GM18858 (cell line): Measurements from ENCODE around the gene ATP6V0D1.
"Not testable (repeated sequence)": the region's sequence is repeated elsewhere in the genome, so short reads cannot be mapped to it uniquely, and the experiment has no call there.

Experiments
- ATAC-seq: cut with Tn5 transposase; IDR thresholded peaks from one replicate; pipeline ENCODE4 v1.9.1; 2021; ENCODE audit not compliant: unreplicated experiment

Gene ATP6V0D1

DNA sequence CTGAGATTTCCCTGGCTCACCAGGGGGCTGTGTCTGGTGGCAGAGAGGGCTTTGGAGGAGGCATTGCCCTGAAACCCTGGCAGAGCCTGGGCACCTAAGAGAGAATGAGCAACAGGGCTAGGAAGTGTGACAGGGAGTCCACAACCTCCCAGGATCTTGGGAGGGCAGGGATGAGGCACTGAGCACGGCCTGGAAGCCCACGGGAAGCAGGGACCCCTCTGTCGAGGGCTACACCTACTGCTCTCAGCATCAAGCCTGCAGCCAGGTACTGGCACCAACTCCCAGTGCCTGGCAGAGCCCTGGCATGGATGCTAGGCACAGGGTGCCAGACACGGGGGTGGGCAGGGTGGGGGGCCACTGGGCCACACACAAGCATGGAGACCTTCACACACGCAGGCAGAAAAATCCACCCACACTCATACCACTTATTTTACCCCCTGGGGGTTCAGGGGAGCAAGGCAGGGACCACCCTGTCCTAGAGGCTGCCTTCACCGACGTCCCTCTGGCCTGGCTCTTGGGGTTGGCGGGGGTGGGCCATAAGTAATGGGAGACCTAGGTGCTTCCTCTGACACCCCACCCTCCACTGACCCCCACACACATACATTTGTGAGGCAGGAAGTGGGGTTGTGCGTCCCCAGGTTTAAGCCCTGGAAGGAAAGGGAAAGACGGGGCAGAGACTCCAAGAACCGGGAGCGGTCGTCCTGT, 51.0 kb downstream of the ATP6V0D1 start:
- no peak for ATAC-seq

DNA sequence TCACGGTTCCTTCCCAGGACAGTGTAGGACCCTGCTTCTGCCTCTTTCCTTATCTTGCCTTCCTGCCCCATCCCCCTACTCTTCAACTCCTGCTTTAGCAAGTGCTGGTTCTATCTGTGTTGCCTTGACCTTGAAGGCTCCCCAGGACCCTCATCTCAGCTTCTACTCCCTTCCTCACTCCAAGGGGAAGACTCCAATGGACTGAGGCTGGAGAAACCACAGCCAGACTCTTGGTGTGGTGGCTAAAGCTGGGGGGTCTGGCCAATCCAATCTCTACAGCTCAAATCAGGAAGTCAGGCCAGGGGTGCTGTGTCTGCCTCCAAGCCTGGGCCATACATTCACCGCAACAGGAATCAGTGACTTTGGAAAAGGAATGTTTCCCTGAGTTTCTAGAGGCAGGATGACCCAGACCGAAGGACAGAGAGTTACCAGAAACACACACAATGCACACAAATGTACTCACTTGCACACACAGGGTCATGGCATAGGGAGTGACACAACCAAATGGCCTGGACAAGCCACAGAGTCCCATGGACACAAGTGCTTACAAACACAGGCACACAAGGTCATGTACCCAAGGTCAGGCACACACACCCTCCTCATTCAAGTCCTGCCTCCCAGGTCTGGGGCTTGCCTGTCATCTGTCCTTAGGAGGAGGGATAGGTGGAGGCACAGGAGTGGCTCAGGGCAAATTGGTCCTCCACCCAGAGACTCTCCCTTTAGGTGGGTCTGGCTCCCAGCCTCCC, 51.7 kb downstream of the ATP6V0D1 start:
- no peak for ATAC-seq

DNA sequence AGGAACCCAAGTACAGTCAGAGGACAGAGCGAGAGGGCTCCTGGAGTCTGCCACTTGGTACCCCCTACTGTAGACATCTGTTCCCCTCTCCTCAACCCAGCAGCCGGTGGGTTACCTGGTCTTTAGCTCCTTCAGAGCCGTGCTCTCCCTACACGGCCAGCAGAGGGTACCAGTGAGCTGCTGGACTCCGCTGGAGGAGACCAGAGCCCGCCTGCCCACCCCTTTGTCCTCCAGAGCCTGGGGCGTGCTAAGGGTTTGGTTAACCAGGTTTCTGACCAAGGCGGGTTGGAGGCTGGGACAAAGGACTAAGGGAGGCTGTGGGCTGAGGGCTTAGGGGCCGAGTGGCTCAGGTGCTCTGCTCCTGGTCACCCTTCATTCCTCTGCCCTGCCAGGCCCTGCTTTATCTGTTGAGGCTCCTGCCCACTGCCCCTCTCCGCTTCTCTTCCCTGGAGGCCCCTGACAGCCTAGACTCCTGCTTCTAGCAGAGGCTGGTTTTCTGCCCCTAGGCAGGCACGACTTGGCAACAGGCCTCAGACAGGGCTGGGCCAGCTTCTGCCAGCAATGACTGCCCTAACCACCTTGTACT, 52.7 kb downstream of the ATP6V0D1 start:
- no peak for ATAC-seq

DNA sequence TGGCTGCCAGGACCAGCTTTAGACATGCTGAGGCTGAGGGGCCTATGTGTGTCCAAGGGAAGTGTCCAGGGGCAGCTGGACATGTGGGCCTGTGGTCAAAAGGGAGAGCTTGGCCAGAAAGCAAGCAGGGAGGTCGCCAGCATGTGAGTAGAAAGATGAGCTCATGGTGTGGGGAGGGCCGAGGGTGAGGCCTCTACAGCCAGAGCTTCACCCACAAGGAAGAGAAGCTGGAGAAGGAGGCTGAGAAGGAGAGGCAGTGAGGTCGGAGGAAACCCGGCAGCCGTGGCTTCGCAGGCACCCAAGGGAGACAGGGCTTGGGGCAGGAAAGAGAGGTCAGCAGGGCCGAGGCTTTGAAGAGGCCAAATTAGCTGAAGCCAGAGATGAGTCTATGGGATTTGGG, 54.0 kb downstream of the ATP6V0D1 start:
- no peak for ATAC-seq

- ATAC-seq = no peak
These were observed 54.9 kb downstream of the ATP6V0D1 start for GRCh38 chr16:67426022-67426421.

GRCh38 chr16:67425580-67425979, 55.4 kb downstream of the ATP6V0D1 start:
- ATAC-seq = no peak

DNA sequence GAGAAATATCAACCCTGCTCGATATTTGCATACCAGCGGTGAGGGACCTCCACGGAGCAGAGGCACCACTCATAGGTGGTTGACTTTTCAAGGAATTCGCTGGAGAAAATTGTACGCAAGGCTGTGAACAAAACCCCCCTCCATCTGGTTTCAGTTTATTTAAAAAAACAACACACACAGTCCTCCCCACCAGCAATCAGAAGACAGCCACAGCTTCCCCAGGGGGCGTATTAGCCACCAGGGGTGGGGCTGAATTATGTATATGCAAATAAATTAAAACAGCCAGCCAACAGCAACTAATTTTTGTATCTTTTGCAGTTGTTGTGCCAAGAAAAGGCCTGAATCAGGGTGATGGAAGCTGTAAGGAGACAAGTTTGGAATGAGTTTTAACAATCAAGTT, 55.9 kb downstream of the ATP6V0D1 start:
- ATAC-seq = no peak

DNA sequence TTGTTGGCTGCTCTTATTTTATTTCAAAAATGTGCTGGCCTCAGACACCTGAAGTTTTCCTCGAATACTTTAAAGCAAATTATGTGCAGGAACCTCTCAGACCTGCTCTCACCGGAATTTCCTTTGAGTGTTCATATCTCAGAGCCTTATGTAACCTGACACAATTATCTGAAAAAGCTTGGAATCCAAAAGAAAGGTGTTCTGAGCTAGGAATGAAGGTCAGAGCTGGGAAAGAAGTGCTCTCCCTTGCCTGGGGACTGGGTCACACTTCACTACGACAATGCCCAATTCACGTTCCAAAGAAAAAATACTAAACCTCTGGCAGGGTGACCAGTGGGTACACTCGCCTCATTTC, 56.7 kb downstream of the ATP6V0D1 start:
- ATAC-seq = no peak

- ATAC-seq = no peak
These were observed 57.2 kb downstream of the ATP6V0D1 start for GRCh38 chr16:67423611-67424260.

DNA sequence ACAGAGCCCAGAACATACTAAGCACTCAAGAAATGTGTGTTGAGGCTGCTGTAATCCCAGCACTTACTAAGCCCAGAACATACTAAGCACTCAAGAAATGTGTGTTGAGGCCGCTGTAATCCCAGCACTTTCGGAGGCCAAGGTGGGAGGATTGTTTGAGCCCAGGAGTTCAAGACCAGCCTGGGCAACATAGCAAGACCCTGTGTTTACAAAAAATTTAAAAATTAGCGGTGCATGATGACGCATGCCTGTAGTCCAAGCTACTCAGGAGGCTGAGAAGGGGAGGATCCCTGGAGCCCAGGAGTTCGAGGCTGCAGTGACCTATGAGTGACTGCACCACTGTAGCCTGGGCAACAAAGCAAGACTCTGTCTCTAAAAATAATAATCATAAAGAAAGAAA, 57.9 kb downstream of the ATP6V0D1 start:
- ATAC-seq = no peak

DNA sequence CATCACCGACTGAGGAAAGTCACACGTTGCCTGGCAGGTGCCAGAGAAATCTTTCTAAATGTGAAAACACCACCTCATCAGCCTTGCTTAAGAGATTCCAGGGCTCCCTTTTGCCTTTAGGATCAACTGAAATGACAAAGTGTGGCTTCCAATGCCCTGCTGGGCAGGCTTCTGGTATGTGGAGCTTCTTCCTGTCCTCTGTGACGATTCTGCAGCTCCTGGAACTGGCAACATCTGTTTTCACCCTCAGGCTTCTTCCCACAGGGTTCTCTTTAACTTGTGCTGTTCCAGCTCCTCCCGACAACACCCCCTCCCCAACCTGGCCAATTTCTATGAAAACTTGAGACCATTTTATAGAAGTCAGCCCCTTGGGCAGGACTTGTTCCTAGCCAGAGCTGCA, 59.9 kb downstream of the ATP6V0D1 start:
- ATAC-seq = no peak

GRCh38 chr16:67419931-67420330, 61.0 kb downstream of the ATP6V0D1 start:
- no peak for ATAC-seq

DNA sequence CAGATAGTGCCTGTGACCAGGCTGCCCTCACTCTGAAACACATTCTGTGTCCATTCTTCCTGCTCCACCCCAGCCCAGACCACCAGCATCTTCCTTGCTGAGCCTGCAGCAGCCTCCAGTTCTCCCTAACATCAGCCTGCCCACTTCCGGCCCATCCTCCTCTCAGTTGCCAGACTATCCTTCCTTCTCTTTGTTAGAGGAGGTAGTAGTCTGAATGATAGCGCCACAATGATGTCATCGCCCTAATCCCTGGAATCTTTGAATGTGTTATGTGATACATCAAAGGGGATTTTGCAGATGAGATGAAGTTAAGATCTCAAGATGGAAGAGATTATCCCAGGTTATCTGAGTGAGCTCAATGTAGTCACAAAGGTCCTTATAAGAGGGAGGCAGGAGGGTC, 61.5 kb downstream of the ATP6V0D1 start:
- ATAC-seq = no peak

- ATAC-seq = no peak
These were observed 63.5 kb downstream of the ATP6V0D1 start for GRCh38 chr16:67417333-67418061.

DNA sequence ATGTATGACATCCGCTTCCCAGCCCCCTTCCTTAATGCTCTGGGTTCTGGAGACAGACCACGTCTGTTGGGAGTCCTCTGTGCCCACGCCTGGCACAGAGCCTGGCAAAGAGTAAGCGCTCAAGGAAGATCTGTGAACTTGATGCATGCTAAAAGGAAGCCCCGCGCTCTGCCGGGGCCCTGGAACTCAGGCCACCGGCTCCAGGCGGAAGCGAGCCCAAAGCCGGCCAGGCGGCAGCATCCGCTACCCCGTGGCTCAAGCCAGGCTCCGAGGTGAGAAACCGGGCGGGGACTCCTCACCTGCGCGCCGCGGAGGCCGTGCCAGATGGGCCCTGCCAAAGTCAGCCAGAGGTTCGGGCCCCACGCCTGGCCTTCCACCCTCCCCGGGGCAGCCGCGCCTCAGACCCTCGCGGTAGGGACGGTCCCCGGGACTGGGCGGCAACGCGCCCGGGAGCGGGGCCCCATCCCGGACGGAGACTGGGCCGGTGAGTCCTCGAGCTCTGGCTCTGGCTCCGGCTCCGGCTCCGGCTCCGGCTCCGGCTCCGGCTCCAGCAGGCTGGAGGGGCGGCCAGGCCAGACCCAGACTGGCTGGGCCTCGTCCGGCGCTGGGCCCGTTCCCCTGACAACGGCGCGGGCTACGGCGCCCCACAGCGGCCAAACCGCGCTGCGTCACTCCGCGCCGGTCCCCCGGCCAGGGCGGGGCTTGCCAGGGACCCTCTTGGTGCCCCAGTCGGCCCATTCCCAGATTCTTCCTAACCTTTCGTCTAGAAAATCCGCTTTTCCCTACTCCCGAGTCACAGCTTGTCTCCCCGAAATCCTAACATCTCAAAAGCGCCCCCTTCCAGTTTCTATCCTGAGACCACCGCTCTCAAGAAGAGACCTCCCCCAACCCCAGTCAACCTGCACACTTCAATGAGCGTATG, 64.8 kb downstream of the ATP6V0D1 start, which contains the start of gene ZDHHC1:
TSS of gene ZDHHC1 (minus strand) at position 606 of the 922 bp plus-strand sequence. CDS start 8,702 bp downstream, outside the sequence.
- ATAC-seq = no peak

- not testable (repeated sequence) for ATAC-seq
These were observed 65.5 kb downstream of the ATP6V0D1 start for GRCh38 chr16:67415421-67415820.

- no peak for ATAC-seq
These were observed 66.7 kb downstream of the ATP6V0D1 start for GRCh38 chr16:67413978-67414911.

GRCh38 chr16:67412294-67412693, 68.7 kb downstream of the ATP6V0D1 start:
- ATAC-seq = no peak

DNA sequence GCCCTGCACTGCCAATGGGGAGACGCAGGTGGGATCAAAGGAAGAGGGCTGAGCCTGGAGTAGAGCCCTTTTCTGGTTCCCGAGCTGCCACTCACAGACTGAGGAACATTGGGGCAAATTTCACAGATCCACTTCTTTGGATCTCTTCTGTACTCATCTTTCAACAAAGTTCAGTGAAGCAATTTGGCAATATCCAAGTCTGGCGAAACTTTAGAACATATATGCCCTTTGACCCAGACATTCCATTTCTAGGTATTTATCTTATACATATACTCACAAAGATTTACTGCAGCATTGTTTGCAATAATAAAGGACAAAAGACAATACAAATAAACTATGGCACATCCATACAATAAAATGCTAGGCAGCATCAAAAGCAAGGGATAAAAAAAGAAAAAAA, 69.6 kb downstream of the ATP6V0D1 start:
- ATAC-seq = no peak
